HCT116 (cell line): ENCODE measurements around the gene CDK10. TPM values are rescaled to one million over a fixed set of nuclear protein-coding genes. Genes with fewer than 3 reads are reported as not detected.

Experiments used
- ATAC-seq: fragments of 200-7000 bp; cut with Tn5 transposase; 2 replicates; pipeline ENCODE4 v1.9.1; 2020; ENCODE audit warnings: mild to moderate bottlenecking, moderate library complexity
- BruUV-seq: library from RNA; stranded (reverse); fragments of 400-500 nt; replicated peaks from 2 replicates; lab custom pipeline; 2021; lab: Mats Ljungman, UMichigan
- CTCF ChIA-PET: fragments of 300-600 bp; sonication (Branson Sonifier 250); formaldehyde crosslinking; loops from one replicate; lab custom pipeline; 2021; ENCODE audit warnings: antibody characterized with exemption; lab: Charles Lee
- POLR2A ChIA-PET: fragments of 300-600, 350-600 bp; sonication (Branson Sonifier 250); formaldehyde crosslinking; loops from one replicate; lab custom pipeline; 2021; ENCODE audit warnings: antibody characterized with exemption; lab: Charles Lee
- RAD21 ChIA-PET, 2 experiments: fragments of 300-600 bp; sonication (Branson Sonifier 250); formaldehyde crosslinking; loops; one replicate each; lab custom pipeline; 2023; ENCODE audit warnings: low total read pairs in 2 of 2; ENCODE audit not compliant: uncharacterized antibody in 2 of 2, unreplicated experiment in 2 of 2, low non-redundant PET in 1 of 2; lab: Charles Lee
- DNase-seq: peaks from one replicate; pipeline ENCODE4 v3.0.0-alpha.2; 2010; ENCODE audit warnings: low read depth, low spot score
- H2AFZ ChIP-seq: fragments of 200-600 bp; shearing (Covaris generic), sonication (generic); 2 replicates; pipeline ENCODE4 v1.6.1; 2017; ENCODE audit warnings: low read depth, mixed run types, mixed read lengths, antibody characterized with exemption, low read length; ENCODE audit not compliant: poor library complexity, severe bottlenecking
- H3K27ac ChIP-seq: 2 replicates; pipeline ENCODE4 v1.5.1; 2012; ENCODE audit warnings: low read depth, low read length
- H3K27me3 ChIP-seq: fragments of 200-600 bp; sonication (generic); 2 replicates; pipeline ENCODE4 v1.6.1; 2016; ENCODE audit warnings: mixed run types, low read length, mixed read lengths; ENCODE audit not compliant: insufficient read depth
- H3K36me3 ChIP-seq, 2 experiments: fragments of 200-500 bp in 1 of 2; fragments of 200-600 bp in 1 of 2; sonication (Bioruptor generic) in 1 of 2; sonication (generic) in 1 of 2; 2 replicates each; pipeline versions ENCODE4 v1.5.1 to v1.6.1; 2014 to 2016; ENCODE audit warnings: low read length in 2 of 2, inconsistent platforms in 1 of 2, mixed read lengths in 1 of 2, mixed run types in 1 of 2; ENCODE audit not compliant: insufficient read depth in 2 of 2, control insufficient read depth in 1 of 2
- H3K4me1 ChIP-seq, 2 experiments: fragments of 200-600 bp in 1 of 2; sonication (generic) in 1 of 2; 2 replicates each; pipeline versions ENCODE4 v1.5.1 to v1.6.1; 2012 to 2017; ENCODE audit warnings: low read length in 2 of 2, inconsistent platforms in 1 of 2, mild to moderate bottlenecking in 1 of 2, mixed read lengths in 1 of 2, mixed run types in 1 of 2, moderate library complexity in 1 of 2; ENCODE audit not compliant: insufficient read depth in 2 of 2, control insufficient read depth in 1 of 2
- H3K4me2 ChIP-seq: fragments of 200-600 bp; sonication (generic); 2 replicates; pipeline ENCODE4 v1.6.1; 2017; ENCODE audit warnings: mixed run types, low read length, mixed read lengths
- H3K4me3 ChIP-seq, 2 experiments: fragments of 200-600 bp in 1 of 2; sonication (generic) in 1 of 2; replicated peaks in 1 of 2; 2 replicates each; pipeline ENCODE4 v1.5.1; 2011 to 2016; ENCODE audit warnings: low read length in 2 of 2, control low read depth in 1 of 2, low read depth in 1 of 2, mild to moderate bottlenecking in 1 of 2, mixed read lengths in 1 of 2, mixed run types in 1 of 2
- H3K79me2 ChIP-seq: fragments of 200-600 bp; sonication (generic); 2 replicates; pipeline ENCODE4 v1.6.1; 2017; ENCODE audit warnings: mild to moderate bottlenecking, mixed run types, low read length, moderate library complexity, mixed read lengths; ENCODE audit not compliant: insufficient read depth
- H3K9ac ChIP-seq: fragments of 200-600 bp; sonication (generic); 2 replicates; pipeline ENCODE4 v1.6.1; 2016; ENCODE audit warnings: low read length, mixed read lengths
- H3K9me2 ChIP-seq: fragments of 200-600 bp; sonication (generic), shearing (Covaris generic); 2 replicates; pipeline ENCODE4 v1.6.1; 2017; ENCODE audit warnings: mixed run types, mild to moderate bottlenecking, moderate library complexity; ENCODE audit not compliant: insufficient read depth
- H3K9me3 ChIP-seq, 2 experiments: fragments of 200-500 bp in 1 of 2; fragments of 200-600 bp in 1 of 2; sonication (Bioruptor generic) in 1 of 2; sonication (generic) in 1 of 2; 2 replicates each; pipeline ENCODE4 v1.6.1; 2014 to 2017; ENCODE audit warnings: low read length in 2 of 2, mixed read lengths in 2 of 2, inconsistent platforms in 1 of 2, low read depth in 1 of 2, mild to moderate bottlenecking in 1 of 2, mixed run types in 1 of 2, moderate library complexity in 1 of 2; ENCODE audit not compliant: control insufficient read depth in 1 of 2, insufficient read depth in 1 of 2
- H4K20me1 ChIP-seq: fragments of 200-600 bp; sonication (generic), shearing (Covaris generic); 2 replicates; pipeline ENCODE4 v1.6.1; 2017; ENCODE audit warnings: mixed run types, mild to moderate bottlenecking, moderate library complexity; ENCODE audit not compliant: insufficient read depth
- CBX3 ChIP-seq: IDR thresholded peaks from 2 replicates; pipeline ENCODE4 v1.6.1; 2012; ENCODE audit warnings: low read depth
- CEBPB ChIP-seq: IDR thresholded peaks from 2 replicates; pipeline ENCODE4 v1.6.1; 2012; ENCODE audit warnings: low read depth
- EGR1 ChIP-seq: IDR thresholded peaks from 2 replicates; pipeline ENCODE4 v1.6.1; 2012; ENCODE audit warnings: low read depth
- ELF1 ChIP-seq: IDR thresholded peaks from 2 replicates; pipeline ENCODE4 v1.6.1; 2012; ENCODE audit warnings: low read depth, borderline replicate concordance
- EZH2 ChIP-seq: fragments of 200-600 bp; sonication (generic); IDR thresholded peaks from 2 replicates; pipeline ENCODE4 v1.6.1; 2017; ENCODE audit warnings: antibody characterized with exemption, mixed run types
- EZH2phosphoT487 ChIP-seq: fragments of 200-600 bp; IDR thresholded peaks from 2 replicates; pipeline ENCODE4 v1.6.1; 2018; ENCODE audit warnings: antibody characterized with exemption, borderline replicate concordance
- JUND ChIP-seq: IDR thresholded peaks from 2 replicates; pipeline ENCODE4 v1.6.1; 2012
- POLR2A ChIP-seq: IDR thresholded peaks from 2 replicates; pipeline ENCODE4 v1.7.0; 2011; ENCODE audit warnings: borderline replicate concordance; ENCODE audit not compliant: insufficient read depth, insufficient read length; ENCODE audit errors: extremely low read depth
- RAD21 ChIP-seq: IDR thresholded peaks from 2 replicates; pipeline ENCODE4 v1.6.1; 2012; ENCODE audit warnings: low read depth, mild to moderate bottlenecking
- YY1 ChIP-seq: IDR thresholded peaks from 2 replicates; pipeline ENCODE4 v1.6.1; 2011; ENCODE audit warnings: low read length, low read depth, moderate library complexity, mild to moderate bottlenecking; ENCODE audit not compliant: insufficient replicate concordance; ENCODE audit errors: extremely low read depth
- ZFX ChIP-seq: fragments of 450-650 bp; IDR thresholded peaks from 2 replicates; pipeline ENCODE4 v1.6.1; 2017
- intact Hi-C: fragments of 100-400 bp; cut with micrococcal nuclease; formaldehyde crosslinking; loops from 2 replicates; pipeline ENCODE4 v1.10.0; 2022
- total RNA-seq: library from RNA; stranded (reverse); gene quantifications from one replicate; pipeline ENCODE4 v1.2.1, GENCODE V29; 2021; ENCODE audit not compliant: unreplicated experiment
- TF ChIP-seq, protein P1 (sequence below), 3 experiments: fragments of 200-600 bp in 1 of 3; sonication (generic) in 1 of 3; IDR thresholded peaks in 2 of 3; conservative IDR thresholded peaks in 1 of 3; 2 replicates each; pipeline ENCODE4 v1.5.1; 2012 to 2017; ENCODE audit warnings: low read depth in 2 of 3, low read length in 2 of 3, antibody characterized with exemption in 1 of 3, borderline replicate concordance in 1 of 3, control low read depth in 1 of 3, mild to moderate bottlenecking in 1 of 3, mixed read lengths in 1 of 3, mixed run types in 1 of 3, moderate library complexity in 1 of 3; ENCODE audit not compliant: insufficient read depth in 1 of 3
- TF ChIP-seq, protein P2 (sequence below): IDR thresholded peaks from 2 replicates; pipeline ENCODE4 v1.6.1; 2011; ENCODE audit warnings: mild to moderate bottlenecking, low read length, moderate library complexity; ENCODE audit not compliant: insufficient replicate concordance; ENCODE audit errors: extremely low read depth

CDK10 gene
- total RNA-seq, 1 experiment from 2014 or later, result 165 TPM

DNA sequence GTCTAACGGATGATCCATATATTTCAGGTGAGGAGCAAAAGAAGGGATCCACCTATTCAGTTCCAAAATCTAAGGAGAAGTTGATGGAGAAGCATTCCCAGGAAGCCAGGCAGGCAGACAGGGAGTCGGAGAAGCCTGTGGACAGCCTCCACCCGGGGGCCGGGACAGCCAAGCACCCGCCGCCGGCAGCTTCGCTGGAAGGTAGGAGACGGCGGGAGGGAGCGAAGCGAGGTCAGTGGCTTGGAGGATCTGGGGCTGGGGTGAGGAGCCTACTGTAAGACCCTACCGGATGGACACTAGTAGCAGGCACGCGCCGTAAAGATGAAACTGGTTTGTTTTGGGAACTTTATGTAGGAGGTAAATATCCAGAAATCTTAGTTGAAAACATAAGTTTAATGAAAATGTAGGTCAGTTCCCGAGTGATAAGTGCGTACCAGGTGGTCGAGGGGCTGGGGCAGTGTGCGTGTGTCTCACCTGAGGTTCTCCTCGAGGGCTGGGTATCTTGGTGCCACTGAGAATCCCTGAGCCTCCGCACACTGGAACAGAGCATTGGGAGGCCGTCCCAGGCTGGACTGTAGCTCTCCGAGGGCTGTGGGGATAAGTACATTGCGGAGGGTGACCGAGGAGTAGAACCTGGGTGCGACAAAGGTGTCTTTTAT, 28.1 kb upstream of the CDK10 start:
- BruUV-seq, result no TSS peak
- no peak for DNase-seq

More for the DNA sequence above, 28.1 kb upstream of the CDK10 start:
- TF ChIP-seq POLR2A (no peak), ELF1 (no peak), RAD21 (no peak), JUND (no peak), EZH2phosphoT487 (no peak), CEBPB (no peak), ZFX (no peak), EGR1 (no peak), CBX3 (no peak), EZH2 (no peak), YY1 (no peak)
- TF ChIP-seq, protein P1, sequence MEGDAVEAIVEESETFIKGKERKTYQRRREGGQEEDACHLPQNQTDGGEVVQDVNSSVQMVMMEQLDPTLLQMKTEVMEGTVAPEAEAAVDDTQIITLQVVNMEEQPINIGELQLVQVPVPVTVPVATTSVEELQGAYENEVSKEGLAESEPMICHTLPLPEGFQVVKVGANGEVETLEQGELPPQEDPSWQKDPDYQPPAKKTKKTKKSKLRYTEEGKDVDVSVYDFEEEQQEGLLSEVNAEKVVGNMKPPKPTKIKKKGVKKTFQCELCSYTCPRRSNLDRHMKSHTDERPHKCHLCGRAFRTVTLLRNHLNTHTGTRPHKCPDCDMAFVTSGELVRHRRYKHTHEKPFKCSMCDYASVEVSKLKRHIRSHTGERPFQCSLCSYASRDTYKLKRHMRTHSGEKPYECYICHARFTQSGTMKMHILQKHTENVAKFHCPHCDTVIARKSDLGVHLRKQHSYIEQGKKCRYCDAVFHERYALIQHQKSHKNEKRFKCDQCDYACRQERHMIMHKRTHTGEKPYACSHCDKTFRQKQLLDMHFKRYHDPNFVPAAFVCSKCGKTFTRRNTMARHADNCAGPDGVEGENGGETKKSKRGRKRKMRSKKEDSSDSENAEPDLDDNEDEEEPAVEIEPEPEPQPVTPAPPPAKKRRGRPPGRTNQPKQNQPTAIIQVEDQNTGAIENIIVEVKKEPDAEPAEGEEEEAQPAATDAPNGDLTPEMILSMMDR (IDR thresholded peaks at IDR 0.05 in 2 of 3, conservative IDR thresholded peaks at IDR 0.05 in 1 of 3; ENCODE audit: borderline replicate concordance in 1 of 3, insufficient read depth in 1 of 3, low read depth in 2 of 3, low read length in 2 of 3), result no peak
- TF ChIP-seq, protein P2, sequence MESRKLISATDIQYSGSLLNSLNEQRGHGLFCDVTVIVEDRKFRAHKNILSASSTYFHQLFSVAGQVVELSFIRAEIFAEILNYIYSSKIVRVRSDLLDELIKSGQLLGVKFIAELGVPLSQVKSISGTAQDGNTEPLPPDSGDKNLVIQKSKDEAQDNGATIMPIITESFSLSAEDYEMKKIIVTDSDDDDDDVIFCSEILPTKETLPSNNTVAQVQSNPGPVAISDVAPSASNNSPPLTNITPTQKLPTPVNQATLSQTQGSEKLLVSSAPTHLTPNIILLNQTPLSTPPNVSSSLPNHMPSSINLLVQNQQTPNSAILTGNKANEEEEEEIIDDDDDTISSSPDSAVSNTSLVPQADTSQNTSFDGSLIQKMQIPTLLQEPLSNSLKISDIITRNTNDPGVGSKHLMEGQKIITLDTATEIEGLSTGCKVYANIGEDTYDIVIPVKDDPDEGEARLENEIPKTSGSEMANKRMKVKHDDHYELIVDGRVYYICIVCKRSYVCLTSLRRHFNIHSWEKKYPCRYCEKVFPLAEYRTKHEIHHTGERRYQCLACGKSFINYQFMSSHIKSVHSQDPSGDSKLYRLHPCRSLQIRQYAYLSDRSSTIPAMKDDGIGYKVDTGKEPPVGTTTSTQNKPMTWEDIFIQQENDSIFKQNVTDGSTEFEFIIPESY, result no peak
- no peaks in the 10 kb centered on the region for H3K9me3 ChIP-seq
- peak overlapping the region; percentile 89 for H3K27ac ChIP-seq
- ChIA-PET POLR2A (interaction anchor here (1.9 kb wide), 1 partner anchor 56 kb away, joined by 6 read pairs; no protein-coding TSS in a partner anchor), CTCF (interaction anchor here (1.1 to 2.5 kb wide), 2 partner anchors 10 to 44 kb away, joined by 3 to 6 read pairs; no protein-coding TSS in a partner anchor), RAD21 (no interaction called here)
- H3K4me1 ChIP-seq, result peaks cover 16 to 26% of the 10 kb centered on the region in 2 experiments; a peak in 3 of 4 replicates
- intact Hi-C loops, result no loop called here
- H3K4me3 ChIP-seq, result peak overlapping the region; percentile 92 to 97
- peak; percentile 23 for ATAC-seq
- peak overlapping the region; percentile 97 for H3K9ac ChIP-seq
- no peak overlapping the region for H2AFZ ChIP-seq
- H4K20me1 ChIP-seq, result no peaks in the 10 kb centered on the region; the same call in 1 of the 2 replicates
- peak overlapping the region; percentile 98 for H3K4me2 ChIP-seq
- H3K27me3 ChIP-seq, result no peaks in the 10 kb centered on the region
- peaks cover 24 to 47% of the 10 kb centered on the region in 2 experiments for H3K36me3 ChIP-seq
- peaks cover 80% of the 10 kb centered on the region for H3K79me2 ChIP-seq
- no peaks in the 10 kb centered on the region for H3K9me2 ChIP-seq
